ENCODE measurements around the gene DOCK3. TPM values are rescaled to one million over a fixed set of nuclear protein-coding genes. Genes with fewer than 3 reads are reported as not detected.

DOCK3 gene, protein sequence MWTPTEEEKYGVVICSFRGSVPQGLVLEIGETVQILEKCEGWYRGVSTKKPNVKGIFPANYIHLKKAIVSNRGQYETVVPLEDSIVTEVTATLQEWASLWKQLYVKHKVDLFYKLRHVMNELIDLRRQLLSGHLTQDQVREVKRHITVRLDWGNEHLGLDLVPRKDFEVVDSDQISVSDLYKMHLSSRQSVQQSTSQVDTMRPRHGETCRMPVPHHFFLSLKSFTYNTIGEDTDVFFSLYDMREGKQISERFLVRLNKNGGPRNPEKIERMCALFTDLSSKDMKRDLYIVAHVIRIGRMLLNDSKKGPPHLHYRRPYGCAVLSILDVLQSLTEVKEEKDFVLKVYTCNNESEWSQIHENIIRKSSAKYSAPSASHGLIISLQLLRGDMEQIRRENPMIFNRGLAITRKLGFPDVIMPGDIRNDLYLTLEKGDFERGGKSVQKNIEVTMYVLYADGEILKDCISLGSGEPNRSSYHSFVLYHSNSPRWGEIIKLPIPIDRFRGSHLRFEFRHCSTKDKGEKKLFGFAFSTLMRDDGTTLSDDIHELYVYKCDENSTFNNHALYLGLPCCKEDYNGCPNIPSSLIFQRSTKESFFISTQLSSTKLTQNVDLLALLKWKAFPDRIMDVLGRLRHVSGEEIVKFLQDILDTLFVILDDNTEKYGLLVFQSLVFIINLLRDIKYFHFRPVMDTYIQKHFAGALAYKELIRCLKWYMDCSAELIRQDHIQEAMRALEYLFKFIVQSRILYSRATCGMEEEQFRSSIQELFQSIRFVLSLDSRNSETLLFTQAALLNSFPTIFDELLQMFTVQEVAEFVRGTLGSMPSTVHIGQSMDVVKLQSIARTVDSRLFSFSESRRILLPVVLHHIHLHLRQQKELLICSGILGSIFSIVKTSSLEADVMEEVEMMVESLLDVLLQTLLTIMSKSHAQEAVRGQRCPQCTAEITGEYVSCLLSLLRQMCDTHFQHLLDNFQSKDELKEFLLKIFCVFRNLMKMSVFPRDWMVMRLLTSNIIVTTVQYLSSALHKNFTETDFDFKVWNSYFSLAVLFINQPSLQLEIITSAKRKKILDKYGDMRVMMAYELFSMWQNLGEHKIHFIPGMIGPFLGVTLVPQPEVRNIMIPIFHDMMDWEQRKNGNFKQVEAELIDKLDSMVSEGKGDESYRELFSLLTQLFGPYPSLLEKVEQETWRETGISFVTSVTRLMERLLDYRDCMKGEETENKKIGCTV (N-terminal part only)
- total RNA-seq (2014; rRNA removed; shearing (Covaris generic); ENCODE audit: low replicate concordance): 0.26 TPM in 1 of 2 replicates, not detected in the other

GRCh38 chr3:50674349-50675178 is at the start of gene DOCK3:
DOCK3 (plus strand) TSS chr3:50674927; CDS start chr3:50675264, 337 bp downstream.
- H3K27me3 ChIP-seq: peaks cover 8% of the 10 kb centered on the region
- H3K36me3 ChIP-seq: no peaks in the 10 kb centered on the region
- no peak within 1 kb of the TSS for H3K4me3 ChIP-seq
- DNase-seq: peak; percentile 33
- H3K9me3 ChIP-seq: 0 out of 2 replicates have a peak, but pooled peaks cover 2% of the 10 kb centered on the region

DNA sequence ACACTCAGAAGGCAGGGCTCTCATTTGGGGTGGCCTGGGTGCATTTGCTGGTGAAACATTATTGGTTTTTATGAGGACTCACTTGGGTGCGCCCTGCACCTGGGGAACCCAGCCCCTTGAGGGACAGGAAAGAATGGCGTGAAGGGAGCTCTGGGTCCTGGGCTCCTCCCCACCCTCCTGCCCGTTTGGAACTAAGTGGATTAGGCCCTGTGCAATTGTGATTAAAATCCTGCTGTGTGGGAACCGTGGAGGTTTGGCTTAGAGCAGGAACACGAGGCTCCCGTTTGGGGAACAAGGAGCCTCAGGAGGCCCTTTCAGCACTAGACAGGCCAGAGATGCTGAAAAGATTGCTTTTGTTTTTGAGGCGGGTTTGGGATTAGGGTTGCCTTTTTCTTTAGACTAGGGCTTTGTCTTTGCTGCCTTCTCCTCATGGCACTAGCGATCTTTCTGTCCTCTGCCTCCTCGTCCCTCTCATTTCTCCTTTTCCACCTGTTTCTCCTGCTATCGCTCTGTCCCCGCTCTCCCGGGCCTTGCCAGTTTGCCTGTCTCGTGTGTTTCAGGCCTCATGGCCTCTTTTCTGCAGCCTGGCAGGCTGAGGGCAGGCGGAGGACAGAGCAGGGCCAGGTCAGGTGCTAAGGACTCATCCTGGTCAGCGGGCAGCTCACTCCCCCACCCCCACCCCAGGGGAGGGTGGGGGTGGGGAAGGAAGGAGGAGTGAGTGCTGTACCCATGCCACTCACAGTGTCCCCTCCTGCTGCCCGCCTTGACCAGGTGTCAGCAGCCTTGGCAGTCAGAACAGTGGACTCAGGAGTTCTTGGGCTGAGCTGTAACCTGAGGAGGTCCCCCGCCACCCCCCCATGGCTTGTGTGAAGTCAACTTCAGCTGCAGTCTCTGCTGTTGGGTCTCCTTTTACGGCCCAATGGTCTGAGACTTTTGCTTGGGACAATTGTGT is 49.2 kb upstream of the DOCK3 start:
- no peaks in the 10 kb centered on the region for H3K27me3 ChIP-seq
- no peaks in the 10 kb centered on the region for H3K9me3 ChIP-seq
- H3K36me3 ChIP-seq: no peaks in the 10 kb centered on the region; the same call in none of the 2 replicates
- no peak overlapping the region for H3K4me3 ChIP-seq
- DNase-seq: no peak

DNA sequence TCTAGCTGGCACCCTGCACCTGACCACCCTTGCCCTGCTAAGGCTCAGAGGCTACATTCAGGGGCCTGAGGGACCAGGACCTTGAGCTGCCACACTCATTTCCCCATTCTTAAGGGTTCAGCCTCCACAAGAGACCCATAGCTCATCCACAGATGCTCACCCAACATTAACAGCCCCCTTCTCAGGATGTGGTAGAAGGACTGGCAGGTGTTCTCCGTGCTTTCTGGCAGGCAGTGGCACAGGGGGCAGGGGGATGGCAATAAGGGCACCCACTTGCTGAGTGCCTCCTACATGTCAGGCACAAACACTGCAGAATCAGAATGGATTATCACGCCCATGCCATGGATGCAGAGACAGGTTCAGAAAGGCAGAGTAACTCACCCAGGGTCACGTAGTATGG is 48.3 kb upstream of the DOCK3 start:
- Histone ChIP-seq H3K27me3 (no peaks in the 10 kb centered on the region), H3K36me3 (no peaks in the 10 kb centered on the region; the same call in none of the 2 replicates), H3K4me3 (no peak overlapping the region), H3K9me3 (no peaks in the 10 kb centered on the region)
- no peak for DNase-seq

DNA sequence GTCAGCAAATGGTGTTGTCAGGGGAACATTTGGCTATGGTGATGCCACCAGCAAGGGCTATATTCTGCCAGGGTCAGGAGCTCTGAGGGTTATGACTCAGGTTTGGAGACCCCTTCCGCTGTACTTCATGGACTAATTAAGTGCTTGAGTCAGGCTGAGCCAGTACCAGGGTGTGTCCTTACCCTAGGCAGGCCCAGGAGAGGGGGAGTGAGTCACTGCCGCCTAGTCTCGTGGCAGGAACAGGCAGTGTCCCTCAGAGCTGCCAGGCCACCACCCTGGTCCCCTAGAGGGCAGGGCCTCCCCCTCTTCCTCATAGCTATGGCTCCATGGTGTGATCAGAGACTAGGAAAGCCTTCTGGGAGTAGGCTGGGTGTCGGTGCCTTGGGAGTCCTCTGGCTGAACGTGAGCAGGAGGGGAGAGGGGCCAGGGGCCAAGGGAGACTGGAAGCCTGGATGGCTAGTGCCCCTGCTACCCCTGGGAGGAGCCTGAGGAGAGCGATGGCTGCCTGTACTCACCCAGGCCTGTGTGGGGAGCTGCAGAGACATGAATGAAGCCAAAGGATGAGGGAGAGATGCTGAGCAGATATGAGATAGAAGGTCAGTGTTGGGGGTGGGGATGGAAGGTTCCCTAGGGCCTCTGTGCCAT is 47.2 kb upstream of the DOCK3 start:
- H3K27me3 ChIP-seq: no peaks in the 10 kb centered on the region
- no peak overlapping the region for H3K4me3 ChIP-seq
- no peaks in the 10 kb centered on the region for H3K9me3 ChIP-seq
- H3K36me3 ChIP-seq: no peaks in the 10 kb centered on the region; the same call in none of the 2 replicates
- DNase-seq: peak; percentile 93

DNA sequence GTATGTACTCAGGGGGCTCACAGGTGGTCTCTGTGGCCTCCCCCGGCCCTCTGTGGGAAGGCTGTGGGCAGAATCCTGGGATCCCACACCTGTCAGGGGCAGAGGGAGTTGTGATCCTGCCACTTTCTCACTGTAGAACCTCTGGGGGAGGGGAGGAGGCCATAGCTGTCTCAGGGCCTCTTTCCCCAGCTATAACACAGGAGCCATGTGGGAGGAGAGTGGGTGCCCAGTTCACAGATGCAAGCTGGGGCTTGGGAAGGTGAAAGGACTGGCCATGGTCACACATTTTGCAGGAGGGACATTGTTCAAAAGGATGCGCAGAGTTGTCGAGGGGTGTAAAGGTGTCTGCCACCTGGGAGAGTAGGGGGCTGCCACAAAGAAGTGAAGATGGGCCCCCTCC is 46.1 kb upstream of the DOCK3 start:
- Histone ChIP-seq H3K27me3 (no peaks in the 10 kb centered on the region), H3K36me3 (no peaks in the 10 kb centered on the region; the same call in none of the 2 replicates), H3K4me3 (no peak overlapping the region), H3K9me3 (no peaks in the 10 kb centered on the region)
- no peak for DNase-seq

- DNase-seq: no peak
- Histone ChIP-seq H3K27me3 (no peaks in the 10 kb centered on the region), H3K9me3 (no peaks in the 10 kb centered on the region)
Measured at GRCh38 chr3:50630394-50630793, 44.3 kb upstream of the DOCK3 start.

DNA sequence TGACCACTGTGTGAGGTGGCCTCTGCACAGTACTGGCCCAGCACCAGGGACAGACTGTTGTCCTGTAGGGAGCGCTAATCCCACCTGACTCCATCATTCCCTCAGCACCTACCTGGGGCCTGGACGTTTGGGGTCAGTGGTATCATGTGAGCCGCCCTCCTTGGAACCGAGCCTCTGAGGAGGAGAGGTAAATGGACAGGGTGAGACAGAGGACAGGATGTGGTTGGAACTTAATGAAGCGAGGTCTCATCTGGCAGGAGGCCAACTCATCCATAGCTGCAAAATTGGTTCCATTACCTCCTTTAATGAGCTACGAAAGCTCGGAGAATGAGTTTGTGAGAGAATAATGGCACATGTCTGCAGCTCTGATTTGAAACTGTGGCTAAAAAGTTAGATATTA is 43.9 kb upstream of the DOCK3 start:
- H3K9me3 ChIP-seq: no peaks in the 10 kb centered on the region
- H3K27me3 ChIP-seq: no peaks in the 10 kb centered on the region
- DNase-seq: no peak
- no peak overlapping the region for H3K4me3 ChIP-seq
- H3K36me3 ChIP-seq: no peaks in the 10 kb centered on the region; the same call in 1 of the 2 replicates

More at GRCh38 chr3:50630394-50630793, 44.3 kb upstream of the DOCK3 start:
- H3K36me3 ChIP-seq: no peaks in the 10 kb centered on the region; the same call in 1 of the 2 replicates
- no peak overlapping the region for H3K4me3 ChIP-seq

DNA sequence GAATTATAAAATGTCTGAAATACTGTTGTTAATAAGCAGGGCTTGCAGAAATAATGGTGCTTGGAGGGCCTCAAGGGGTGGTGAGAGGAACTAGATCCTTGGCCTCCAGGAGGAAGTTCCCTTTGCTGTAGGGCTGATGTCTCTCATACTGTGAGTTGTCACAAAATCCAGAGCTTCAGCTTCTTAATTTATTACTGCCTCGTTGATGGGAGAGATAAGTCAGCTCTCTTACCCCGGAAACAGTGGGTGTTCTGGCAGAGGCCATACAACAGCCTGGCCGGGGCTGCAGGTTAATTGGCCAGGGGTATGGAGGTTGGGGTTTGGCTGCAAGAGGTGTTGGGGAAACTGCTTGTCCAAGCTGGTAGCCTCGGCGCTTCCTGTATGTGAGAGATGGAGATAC is 42.3 kb upstream of the DOCK3 start:
- H3K9me3 ChIP-seq: no peaks in the 10 kb centered on the region
- no peak overlapping the region for H3K4me3 ChIP-seq
- no peaks in the 10 kb centered on the region for H3K27me3 ChIP-seq
- no peaks in the 10 kb centered on the region; the same call in 1 of the 2 replicates for H3K36me3 ChIP-seq
- DNase-seq: no peak

DNA sequence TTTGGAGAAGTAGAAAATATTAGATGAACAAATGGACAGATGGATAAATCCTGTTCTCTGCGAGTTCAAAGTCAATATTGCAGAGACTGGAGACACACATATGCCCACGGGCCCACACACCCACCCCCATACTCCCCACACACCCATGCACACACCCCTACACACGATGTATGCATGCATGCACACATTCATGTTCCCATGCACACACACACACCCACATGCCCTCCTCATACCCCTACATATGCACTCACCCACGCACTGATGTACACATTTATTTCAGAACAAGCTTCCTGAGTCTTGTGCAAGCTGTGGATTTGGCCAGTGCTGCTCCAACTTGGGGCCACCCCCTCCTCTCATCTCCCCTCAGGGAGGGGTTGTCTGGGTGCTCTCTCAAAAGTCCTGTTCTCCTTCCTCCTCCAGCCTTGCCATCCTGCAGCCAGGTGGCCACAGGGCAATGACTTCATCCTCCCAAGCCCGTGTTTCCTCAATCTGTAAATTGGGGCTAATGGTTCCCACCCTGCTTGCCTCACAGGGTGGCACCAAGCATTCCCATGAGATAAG is 41.4 kb upstream of the DOCK3 start:
- no peaks in the 10 kb centered on the region; the same call in 1 of the 2 replicates for H3K36me3 ChIP-seq

GRCh38 chr3:50635066-50635465 is 39.7 kb upstream of the DOCK3 start:
- H3K9me3 ChIP-seq: no peaks in the 10 kb centered on the region
- H3K4me3 ChIP-seq: no peak overlapping the region
- DNase-seq: no peak
- no peaks in the 10 kb centered on the region; the same call in 1 of the 2 replicates for H3K36me3 ChIP-seq
- H3K27me3 ChIP-seq: no peaks in the 10 kb centered on the region

More for the DNA sequence above, 41.4 kb upstream of the DOCK3 start:
- no peak for DNase-seq
- H3K9me3 ChIP-seq: no peaks in the 10 kb centered on the region
- no peaks in the 10 kb centered on the region for H3K27me3 ChIP-seq
- H3K4me3 ChIP-seq: no peak overlapping the region

- Histone ChIP-seq H3K4me3 (no peak overlapping the region), H3K27me3 (no peaks in the 10 kb centered on the region), H3K9me3 (no peaks in the 10 kb centered on the region), H3K36me3 (no peaks in the 10 kb centered on the region; the same call in 1 of the 2 replicates)
- no peak for DNase-seq
Measured at GRCh38 chr3:50637011-50637410, 37.7 kb upstream of the DOCK3 start.

DNA sequence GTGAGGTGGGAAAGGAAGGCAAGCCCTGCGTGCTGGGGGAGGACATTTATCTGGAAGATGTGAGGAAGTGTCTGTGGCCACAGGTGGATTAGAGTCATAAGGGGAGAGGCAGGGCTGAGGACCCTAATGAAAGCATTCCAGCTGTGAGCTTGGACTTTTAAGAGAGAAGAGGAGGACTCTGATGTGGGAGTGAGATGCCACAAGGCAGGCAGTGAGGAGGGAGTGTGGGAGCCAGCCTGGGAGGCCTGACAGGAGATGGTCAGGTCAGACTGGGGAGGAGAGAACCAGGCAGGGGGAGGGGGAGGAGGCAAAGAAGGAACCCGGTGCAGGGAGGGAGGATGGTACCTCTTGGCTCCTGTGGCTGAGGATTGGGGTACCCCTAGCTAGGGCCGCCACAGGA is 36.8 kb upstream of the DOCK3 start:
- Histone ChIP-seq H3K9me3 (no peaks in the 10 kb centered on the region), H3K36me3 (no peaks in the 10 kb centered on the region; the same call in 1 of the 2 replicates), H3K4me3 (no peak overlapping the region), H3K27me3 (no peaks in the 10 kb centered on the region)
- DNase-seq: no peak

DNA sequence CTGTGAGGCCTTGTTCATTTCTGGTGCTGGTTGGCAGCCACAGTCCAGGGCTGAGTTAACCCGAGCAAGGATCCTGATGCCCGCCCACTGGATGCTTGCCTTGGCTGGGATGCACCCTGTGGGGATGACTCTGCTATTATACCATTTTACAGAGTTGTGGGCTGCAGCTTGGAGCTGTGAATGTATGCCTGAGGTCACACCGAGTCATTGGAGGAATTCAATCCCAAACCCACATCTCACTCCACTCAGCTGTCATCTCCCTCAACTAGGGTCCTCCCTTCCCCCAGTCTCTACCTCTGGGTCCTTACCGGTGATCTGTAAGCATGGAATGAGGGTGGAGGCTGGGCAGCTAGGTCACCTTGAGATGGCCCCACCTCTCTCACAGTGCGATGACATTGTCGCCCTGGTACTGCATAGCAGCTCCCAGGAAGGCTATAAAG is 35.7 kb upstream of the DOCK3 start:
- peak; percentile 85 for DNase-seq
- no peaks in the 10 kb centered on the region for H3K27me3 ChIP-seq
- no peaks in the 10 kb centered on the region; the same call in 1 of the 2 replicates for H3K36me3 ChIP-seq
- no peaks in the 10 kb centered on the region for H3K9me3 ChIP-seq
- H3K4me3 ChIP-seq: no peak overlapping the region

- Histone ChIP-seq H3K4me3 (no peak overlapping the region), H3K9me3 (no peaks in the 10 kb centered on the region), H3K36me3 (no peaks in the 10 kb centered on the region; the same call in 1 of the 2 replicates), H3K27me3 (no peaks in the 10 kb centered on the region)
- DNase-seq: no peak
Measured at GRCh38 chr3:50642382-50642781, 32.3 kb upstream of the DOCK3 start.
